Measurements from ENCODE around the gene CCDC112. TPM values are rescaled to one million over a fixed set of nuclear protein-coding genes. Genes with fewer than 3 reads are reported as not detected.
"Not testable (repeated sequence)": the region's sequence is repeated elsewhere in the genome, so short reads cannot be mapped to it uniquely, and the experiment has no call there.

The CCDC112 gene
- polyA plus RNA-seq, 2 of the 4 experiments (the other 2 are of a cell fraction): 5.8 to 8.6 TPM

- CTCF ChIA-PET: interaction anchor here (2.5 kb wide), 1 partner anchor 151 kb away, joined by 7 read pairs; no protein-coding TSS in a partner anchor
- DNase-seq (ENCODE audit: low read depth in 1 of 2, low spot score in 1 of 2); H3K9me3 ChIP-seq; H3K4me2 ChIP-seq; FAIRE-seq; POLR2A ChIA-PET; ATAC-seq; H3K27ac ChIP-seq; H3K4me1 ChIP-seq; H3K4me3 ChIP-seq: not testable (repeated sequence)
- 75% methylated on average over 5 of the region's 5 CpGs for WGBS (ENCODE audit: missing lambda C conversion rate)
Observed at GRCh38 chr5:115249379-115249778, 47.1 kb downstream of the CCDC112 start.

- FAIRE-seq (peak; percentile 86), ATAC-seq (peak; percentile 73 to 87; a peak in 5 of 6 replicates), DNase-seq (ENCODE audit: low read depth in 1 of 2, low spot score in 1 of 2) (peak; percentile 23 to 33)
- H3K4me1 ChIP-seq: no peaks in the 10 kb centered on the region
- no peak overlapping the region for H3K27ac ChIP-seq
- POLR2A ChIA-PET: no interaction called here
- no peak overlapping the region for H3K4me2 ChIP-seq
- H3K9me3 ChIP-seq: peaks cover 3% of the 10 kb centered on the region; the same call in 1 of the 3 replicates
- TF ChIP-seq RAD21 (conservative IDR thresholded peaks at IDR 0.05 in 1 of 2, IDR thresholded peaks at IDR 0.05 in 1 of 2): peak; percentile 82 to 83
- no peak for TF ChIP-seq ZSCAN20 (CRISPR knock-in tag; IDR thresholded peaks at IDR 0.05)
- no peak for TF ChIP-seq MYC (IDR thresholded peaks at IDR 0.05; ENCODE audit: borderline replicate concordance, low read length)
- no peak for TF ChIP-seq PHF8 (IDR thresholded peaks at IDR 0.05; ENCODE audit: borderline replicate concordance, low read depth)
- no peak for TF ChIP-seq FOSL2 (IDR thresholded peaks at IDR 0.05)
- TF ChIP-seq FOSL2 (CRISPR knock-in tag; IDR thresholded peaks at IDR 0.05): no peak
- no peak for TF ChIP-seq FOXS1 (CRISPR knock-in tag; IDR thresholded peaks at IDR 0.05)
- TF ChIP-seq CTCF (IDR thresholded peaks at IDR 0.05): peak; percentile 82
- TF ChIP-seq TP53 (CRISPR knock-in tag; IDR thresholded peaks at IDR 0.05): no peak
- no peak for TF ChIP-seq RNF2 (IDR thresholded peaks at IDR 0.05; ENCODE audit: borderline replicate concordance, low read depth)
- TF ChIP-seq CBX8 (IDR thresholded peaks at IDR 0.05): no peak
- no peak for TF ChIP-seq HOXB5 (CRISPR knock-in tag; IDR thresholded peaks at IDR 0.05)
- TF ChIP-seq CEBPB (IDR thresholded peaks at IDR 0.05): peak in 1 of 2 experiments; percentile 49; a peak in 1 of 4 replicates
- no peak for TF ChIP-seq PBX3 (IDR thresholded peaks at IDR 0.05)
- no peak for TF ChIP-seq RARB (CRISPR knock-in tag; IDR thresholded peaks at IDR 0.05)
- TF ChIP-seq BCL3 (IDR thresholded peaks at IDR 0.05): no peak
- TF ChIP-seq EP300 (IDR thresholded peaks at IDR 0.05): no peak
- TF ChIP-seq ATOH8 (CRISPR knock-in tag; IDR thresholded peaks at IDR 0.05; ENCODE audit: low read depth): no peak
- TF ChIP-seq ZC3H11A (IDR thresholded peaks at IDR 0.05): no peak
- no peak for TF ChIP-seq ELK1 (IDR thresholded peaks at IDR 0.05; ENCODE audit: low read depth, low read length)
- TF ChIP-seq MAX (IDR thresholded peaks at IDR 0.05): no peak
- TF ChIP-seq SMC3 (IDR thresholded peaks at IDR 0.05): peak; percentile 71
- no peak for TF ChIP-seq NPAS2 (CRISPR knock-in tag; IDR thresholded peaks at IDR 0.05; ENCODE audit: borderline replicate concordance)
- TF ChIP-seq HEYL (CRISPR knock-in tag; IDR thresholded peaks at IDR 0.05): no peak
- H3K4me3 ChIP-seq: no peak overlapping the region
- CTCF ChIA-PET: interaction anchor here (0.7 to 2.0 kb wide), 7 partner anchors 12 to 796 kb away, joined by 3 to 8 read pairs (median 4); partner anchors contain the start of gene CCDC112
- WGBS (ENCODE audit: missing lambda C conversion rate): 29% methylated on average over 3 of the region's 3 CpGs
Observed at GRCh38 chr5:115246361-115246991, 50.0 kb downstream of the CCDC112 start.

Measured in A549 (cell line).